H1 (cell line): Measurements from ENCODE around the gene ZNF791. TPM values are rescaled to one million over a fixed set of nuclear protein-coding genes. Genes with fewer than 3 reads are reported as not detected.
A peak's percentile ranks its signal among the peaks of the same experiment; 100 is the strongest.

Experiments
- CTCF ChIA-PET: fragments of 300-600 bp; sonication (Branson Sonifier 250); formaldehyde crosslinking; loops from one replicate; lab custom pipeline; 2021; ENCODE audit not compliant: partially characterized antibody; lab: Charles Lee
- POLR2A ChIA-PET: fragments of 300-600 bp; sonication (Branson Sonifier 250); formaldehyde crosslinking; loops from one replicate; lab custom pipeline; 2021; ENCODE audit warnings: inconsistent platforms; ENCODE audit not compliant: partially characterized antibody; lab: Charles Lee
- DNase-seq, 2 experiments: peaks; one replicate each; pipeline versions ENCODE4 v3.0.0 to v3.0.0-alpha.2; 2010 to 2022; ENCODE audit warnings: low spot score in 2 of 2, low read depth in 1 of 2, mixed read lengths in 1 of 2
- FAIRE-seq: peaks from 2 replicates; lab custom pipeline; 2011; peaks lifted over from hg19 to GRCh38; lab: Jason Lieb, UNC
- H2AFZ ChIP-seq: 2 replicates; pipeline ENCODE4 v1.8.1; 2012; ENCODE audit warnings: low read length, inconsistent platforms
- H2AK5ac ChIP-seq: 2 replicates; pipeline ENCODE4 v1.6.1; 2013; ENCODE audit warnings: low read depth, low read length
- H2BK120ac ChIP-seq: replicated peaks from 2 replicates; pipeline ENCODE3; 2013; ENCODE audit warnings: low read depth, low read length, inconsistent platforms
- H2BK12ac ChIP-seq: 2 replicates; pipeline ENCODE4 v1.6.1; 2013; ENCODE audit warnings: low read depth, low read length
- H2BK15ac ChIP-seq: 2 replicates; pipeline ENCODE4 v1.6.1; 2013; ENCODE audit warnings: low read length
- H2BK20ac ChIP-seq: 2 replicates; pipeline ENCODE4 v1.6.1; 2013; ENCODE audit warnings: low read length
- H2BK5ac ChIP-seq: 2 replicates; pipeline ENCODE4 v1.6.1; 2013; ENCODE audit warnings: low read depth, low read length
- H3K14ac ChIP-seq: 2 replicates; pipeline ENCODE4 v1.6.1; 2013; ENCODE audit warnings: inconsistent platforms; ENCODE audit not compliant: insufficient read length
- H3K18ac ChIP-seq: 2 replicates; pipeline ENCODE4 v1.6.1; 2013; ENCODE audit warnings: low read length; ENCODE audit errors: extremely low read depth
- H3K23ac ChIP-seq: 2 replicates; pipeline ENCODE4 v1.6.1; 2013; ENCODE audit warnings: inconsistent platforms; ENCODE audit not compliant: insufficient read length
- H3K23me2 ChIP-seq: 2 replicates; pipeline ENCODE4 v1.6.1; 2013; ENCODE audit warnings: low read depth, low read length
- H3K27ac ChIP-seq: 2 replicates; pipeline ENCODE4 v1.6.1; 2011; ENCODE audit warnings: low read depth, low read length, inconsistent platforms
- H3K27me3 ChIP-seq, 4 experiments: replicated peaks in 1 of 4; 1 replicate in 1 of 4; 2 replicates in 3 of 4; pipeline versions ENCODE4 v1.6.1 to v1.8.1; 2011 to 2013; ENCODE audit warnings: low read length in 3 of 4, mild to moderate bottlenecking in 3 of 4, inconsistent platforms in 2 of 4, mixed read lengths in 2 of 4, moderate library complexity in 1 of 4; ENCODE audit not compliant: control insufficient read depth in 3 of 4, insufficient read depth in 3 of 4; ENCODE audit errors: extremely low read depth in 1 of 4
- H3K36me3 ChIP-seq, 4 experiments: 2 replicates each; pipeline versions ENCODE4 v1.6.1 to v1.8.1; 2011 to 2013; ENCODE audit warnings: mild to moderate bottlenecking in 4 of 4, low read length in 3 of 4, moderate library complexity in 2 of 4, control low read depth in 1 of 4, inconsistent platforms in 1 of 4; ENCODE audit not compliant: insufficient read depth in 4 of 4, control insufficient read depth in 2 of 4
- H3K4ac ChIP-seq: replicated peaks from 2 replicates; pipeline ENCODE3; 2013; ENCODE audit warnings: low read length, low read depth, mixed read lengths, inconsistent platforms; ENCODE audit not compliant: insufficient read length
- H3K4me1 ChIP-seq, 4 experiments: replicated peaks in 1 of 4; 1 replicate in 1 of 4; 2 replicates in 3 of 4; pipeline versions ENCODE4 v1.6.1 to v1.8.1; 2011 to 2013; ENCODE audit warnings: low read length in 3 of 4, inconsistent platforms in 2 of 4, mixed read lengths in 1 of 4; ENCODE audit not compliant: insufficient read depth in 4 of 4, control insufficient read depth in 3 of 4
- H3K4me2 ChIP-seq, 2 experiments: 2 replicates each; pipeline versions ENCODE4 v1.6.1 to v1.8.1; 2011 to 2013; ENCODE audit warnings: low read depth in 2 of 2, low read length in 2 of 2, control low read depth in 1 of 2, inconsistent platforms in 1 of 2, mild to moderate bottlenecking in 1 of 2; ENCODE audit not compliant: insufficient read depth in 1 of 2
- H3K4me3 ChIP-seq, 4 experiments: fragments of 200-600, 300-600 bp in 1 of 4; sonication (generic), shearing (Covaris generic), sonication (Bioruptor Twin) in 1 of 4; 2 replicates each; pipeline versions ENCODE4 v1.5.1 to v1.8.1; 2011 to 2016; ENCODE audit warnings: low read length in 4 of 4, low read depth in 3 of 4, control low read depth in 2 of 4, inconsistent platforms in 2 of 4, mild to moderate bottlenecking in 2 of 4, mixed read lengths in 1 of 4, moderate library complexity in 1 of 4; ENCODE audit not compliant: insufficient read depth in 2 of 4; ENCODE audit errors: extremely low read depth in 1 of 4
- H3K56ac ChIP-seq: replicated peaks from 2 replicates; pipeline ENCODE3; 2013; ENCODE audit warnings: low read depth, mild to moderate bottlenecking, mixed read lengths, low read length, inconsistent platforms; ENCODE audit not compliant: insufficient read length
- H3K79me1 ChIP-seq: 2 replicates; pipeline ENCODE4 v1.6.1; 2013; ENCODE audit warnings: low read depth, low read length, control low read depth
- H3K79me2 ChIP-seq, 2 experiments: 2 replicates each; pipeline versions ENCODE4 v1.6.1 to v1.8.1; 2012 to 2013; ENCODE audit warnings: low read length in 2 of 2, mild to moderate bottlenecking in 2 of 2, inconsistent platforms in 1 of 2; ENCODE audit not compliant: insufficient read depth in 2 of 2, control insufficient read depth in 1 of 2
- H3K9ac ChIP-seq, 4 experiments: replicated peaks in 1 of 4; 1 replicate in 1 of 4; 2 replicates in 3 of 4; pipeline versions ENCODE4 v1.6.1 to v1.8.1; 2011 to 2013; ENCODE audit warnings: low read depth in 3 of 4, low read length in 3 of 4, control low read depth in 2 of 4, mild to moderate bottlenecking in 2 of 4, moderate library complexity in 2 of 4, inconsistent platforms in 1 of 4; ENCODE audit errors: extremely low read depth in 1 of 4
- H3K9me3 ChIP-seq, 2 experiments: 2 replicates each; pipeline versions ENCODE4 v1.6.1 to v1.8.1; 2012 to 2013; ENCODE audit warnings: mild to moderate bottlenecking in 2 of 2, moderate library complexity in 2 of 2, control low read depth in 1 of 2, inconsistent platforms in 1 of 2, low read depth in 1 of 2, low read length in 1 of 2, mixed read lengths in 1 of 2; ENCODE audit not compliant: insufficient read depth in 2 of 2
- H4K20me1 ChIP-seq, 2 experiments: replicated peaks in 1 of 2; 2 replicates each; pipeline versions ENCODE3 to v1.8.1; 2011 to 2013; ENCODE audit warnings: inconsistent platforms in 2 of 2, low read length in 2 of 2, mild to moderate bottlenecking in 1 of 2; ENCODE audit not compliant: insufficient read depth in 2 of 2, control insufficient read depth in 1 of 2
- H4K5ac ChIP-seq: 2 replicates; pipeline ENCODE4 v1.6.1; 2013; ENCODE audit warnings: low read length, low read depth, mixed read lengths, inconsistent platforms; ENCODE audit not compliant: insufficient read length
- H4K8ac ChIP-seq: 2 replicates; pipeline ENCODE4 v1.8.0; 2013; ENCODE audit warnings: mild to moderate bottlenecking, moderate library complexity, low read length, inconsistent platforms; ENCODE audit not compliant: insufficient read depth; ENCODE audit errors: extremely low read depth
- H4K91ac ChIP-seq: replicated peaks from 2 replicates; pipeline ENCODE3; 2013; ENCODE audit warnings: low read length, mixed read lengths, inconsistent platforms; ENCODE audit not compliant: insufficient read length
- EP300 ChIP-seq, 2 experiments: IDR thresholded peaks; 1 replicate in 1 of 2; 2 replicates in 1 of 2; pipeline ENCODE4 v1.6.1; 2011 to 2012; ENCODE audit warnings: low read depth in 2 of 2, low read length in 2 of 2, mild to moderate bottlenecking in 2 of 2, borderline replicate concordance in 1 of 2, inconsistent platforms in 1 of 2, moderate library complexity in 1 of 2
- SP1 ChIP-seq: IDR thresholded peaks from 2 replicates; pipeline ENCODE4 v1.6.1; 2011; ENCODE audit warnings: low read depth, low read length
- WGBS, 2 experiments: shearing (Covaris generic) in 1 of 2; methylation state at CpG; one replicate each; pipeline versions ENCODE4 v1.1.6 to v1.1.7; 2013 to 2015; ENCODE audit warnings: low lambda C conversion rate in 2 of 2, mixed read lengths in 2 of 2, inconsistent platforms in 1 of 2, low coverage in 1 of 2, missing lambda C conversion rate in 1 of 2; ENCODE audit not compliant: insufficient replicate concordance in 2 of 2, insufficient coverage in 1 of 2, insufficient read length in 1 of 2; ENCODE audit errors: extremely low coverage in 1 of 2, missing lambda C conversion rate in 1 of 2; 5-methylcytosine and 5-hydroxymethylcytosine counted together
- polyA plus RNA-seq, 7 experiments: library from polyadenylated mRNA; depleted of rRNA in 3 of 7; stranded (reverse) in 5 of 7; unstranded in 2 of 7; fragments of >200 nt in 5 of 7; fragments of 200-250 nt in 2 of 7; gene quantifications; 1 replicate in 5 of 7; 2 replicates in 1 of 7; 4 replicates in 1 of 7; pipeline versions ENCODE4 v1.2.1 to v1.2.3, GENCODE V29; 2011 to 2013; ENCODE audit warnings: missing spikeins in 2 of 7, mixed read lengths in 2 of 7
- total RNA-seq: library from RNA; stranded (reverse); fragmentation: NEBNext Ultra II Directional; extraction: Animal tissue kit (Norgen Biotek cat#: 25700); gene quantifications from 2 replicates; pipeline ENCODE4 v1.2.1, GENCODE V29; 2021

The ZNF791 gene
- total and polyA plus RNA-seq, 2 of the 8 experiments (the other 6 are each of a cell fraction or from before 2014, with no cell fraction given) = 4.1 to 18.6 TPM

DNA sequence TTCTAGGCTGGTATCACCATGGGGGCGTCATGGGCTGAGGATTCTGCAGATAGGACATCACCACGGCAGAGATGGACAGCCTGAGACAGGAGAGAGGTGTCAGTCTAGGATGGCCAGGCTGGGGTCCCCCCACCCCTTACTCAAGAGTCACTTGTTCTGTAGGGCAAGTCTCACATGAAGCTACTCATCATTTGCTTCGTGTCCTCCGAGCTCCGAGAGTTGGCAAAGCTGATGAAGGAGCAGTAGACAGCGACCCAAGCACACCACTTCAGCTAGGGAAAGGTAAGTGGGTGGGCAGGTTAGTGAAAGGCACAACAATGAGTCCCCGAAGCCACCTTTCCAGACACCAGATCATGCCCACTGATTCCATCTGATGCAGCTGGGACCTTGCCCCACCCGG lies 57.6 kb downstream of the ZNF791 start:
- H3K18ac ChIP-seq = no peak overlapping the region
- H4K91ac ChIP-seq = no peak overlapping the region
- no peak overlapping the region for H3K56ac ChIP-seq
- H3K27me3 ChIP-seq = no peaks in the 10 kb centered on the region; a peak in 1 of 7 replicates
- no peak overlapping the region for H4K5ac ChIP-seq
- H3K36me3 ChIP-seq = peaks cover under 1 to 7% (median 6%) of the 10 kb centered on the region in 4 experiments; a peak in 5 of 8 replicates
- no peak overlapping the region for H2BK5ac ChIP-seq
- DNase-seq = no peak
- H3K14ac ChIP-seq = no peak overlapping the region
- ChIA-PET CTCF (interaction anchor here (1.2 kb wide), 1 partner anchor 12 kb away, joined by 5 read pairs; no protein-coding TSS in a partner anchor), POLR2A (interaction anchor here (1.0 to 5.3 kb wide), 11 partner anchors 9 to 184 kb away, joined by 3 to 23 read pairs (median 6); partner anchors contain the start of genes DHPS, TNPO2, TRIR and ZNF490)
- H3K9me3 ChIP-seq = no peaks in the 10 kb centered on the region
- H2BK15ac ChIP-seq = no peak overlapping the region
- 82% methylated on average over 8 of the region's 8 CpGs; no CpG with 5 or more reads in 1 of the 2 experiments for WGBS, 2 experiments
- peaks cover 4% of the 10 kb centered on the region; the same call in 1 of the 2 replicates for H3K79me1 ChIP-seq
- H4K20me1 ChIP-seq = peaks cover 3 to 16% of the 10 kb centered on the region in 2 experiments
- peak overlapping the region in 2 of 4 experiments; percentile 89 to 94; a peak in 3 of 7 replicates for H3K9ac ChIP-seq
- TF ChIP-seq SP1 = 0 out of 2 replicates have a peak, but pooled peaks have one; percentile 19
- no peak for TF ChIP-seq EP300 (IDR thresholded peaks at IDR 0.05; ENCODE audit: borderline replicate concordance in 1 of 2, low read depth in 2 of 2, low read length in 2 of 2)
- H3K4me2 ChIP-seq = peak overlapping the region; percentile 86 to 95
- H3K79me2 ChIP-seq = peaks cover 0 to 22% of the 10 kb centered on the region in 2 experiments; a peak in 1 of 4 replicates
- no peak overlapping the region for H2BK120ac ChIP-seq
- FAIRE-seq = no peak
- peaks cover 3 to 22% (median 7%) of the 10 kb centered on the region in 4 experiments for H3K4me1 ChIP-seq
- no peak overlapping the region; the same call in 1 of the 2 replicates for H2AK5ac ChIP-seq
- no peak overlapping the region for H2AFZ ChIP-seq
- H3K4ac ChIP-seq = no peak overlapping the region
- H2BK12ac ChIP-seq = no peak overlapping the region
- H4K8ac ChIP-seq = peak overlapping the region; percentile 74; the same call in 1 of the 2 replicates
- H3K27ac ChIP-seq = no peak overlapping the region
- peaks cover 24% of the 10 kb centered on the region for H3K23me2 ChIP-seq
- no peak overlapping the region for H3K23ac ChIP-seq
- peak overlapping the region; percentile 78 to 95 (median 85) for H3K4me3 ChIP-seq
- no peak overlapping the region for H2BK20ac ChIP-seq
